Stomach smooth muscle (tissue), 2 donors: ENCODE measurements around the gene PAH.

ENCODE experiments used
- H3K27ac ChIP-seq: one replicate; pipeline ENCODE4 v1.7.0; 2013; ENCODE audit warnings: mild to moderate bottlenecking, low read length, inconsistent platforms
- H3K27me3 ChIP-seq, 2 donors: one replicate each; pipeline ENCODE4 v1.7.0; 2013; ENCODE audit warnings: low read length in 2 of 2; ENCODE audit not compliant: insufficient read depth in 2 of 2, control insufficient read depth in 1 of 2
- H3K36me3 ChIP-seq, 2 donors: one replicate each; pipeline ENCODE4 v1.7.0; 2013; ENCODE audit warnings: low read length in 2 of 2; ENCODE audit not compliant: control insufficient read depth in 2 of 2, insufficient read depth in 2 of 2
- H3K4me1 ChIP-seq: one replicate; pipeline ENCODE4 v1.7.0; 2013; ENCODE audit warnings: low read length; ENCODE audit not compliant: control insufficient read depth, insufficient read depth
- H3K4me3 ChIP-seq, 2 donors: one replicate each; pipeline ENCODE4 v1.7.0; 2013; ENCODE audit warnings: low read length in 2 of 2
- H3K9ac ChIP-seq, 2 donors: one replicate each; pipeline ENCODE4 v1.7.0; 2013; ENCODE audit warnings: low read length in 2 of 2, mild to moderate bottlenecking in 1 of 2
- H3K9me3 ChIP-seq, 2 donors: one replicate each; pipeline ENCODE4 v1.7.0; 2013; ENCODE audit warnings: low read length in 2 of 2; ENCODE audit not compliant: control insufficient read depth in 2 of 2
- donor health status: healthy.
- donor health status: Pancreatic carcinoma.

The PAH gene

GRCh38 chr12:102900389-102900788 is 16.7 kb downstream of the PAH start:
- H3K4me3 ChIP-seq = no peak overlapping the region
- H3K4me1 ChIP-seq = no peaks in the 10 kb centered on the region
- no peak overlapping the region for H3K27ac ChIP-seq
- H3K9me3 ChIP-seq = no peaks in the 10 kb centered on the region
- H3K36me3 ChIP-seq = no peaks in the 10 kb centered on the region
- H3K9ac ChIP-seq = no peak overlapping the region
- H3K27me3 ChIP-seq = peaks cover 0 to 5% of the 10 kb centered on the region in 2 donors

DNA sequence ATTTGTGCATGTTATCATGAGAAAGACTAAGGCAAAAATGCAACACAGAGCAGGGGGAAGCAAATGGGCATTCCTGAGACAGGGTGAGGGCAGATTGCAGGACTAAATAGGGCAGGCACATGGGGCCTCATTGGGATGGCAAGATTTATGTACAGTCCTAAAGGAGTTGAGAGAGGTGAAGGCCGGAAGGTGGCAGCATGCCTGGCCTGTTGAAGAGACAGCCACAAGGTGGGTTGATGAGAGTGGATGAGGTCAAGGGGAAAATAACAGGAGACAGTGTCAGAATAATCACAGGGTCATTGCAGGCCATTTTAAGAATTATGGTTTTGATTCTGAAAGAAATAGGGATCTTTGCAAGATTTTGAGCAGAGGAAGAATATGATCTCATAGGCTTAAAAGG is 21.0 kb downstream of the PAH start:
- Histone ChIP-seq H3K4me3 (no peak overlapping the region), H3K4me1 (no peaks in the 10 kb centered on the region), H3K27me3 (no peaks in the 10 kb centered on the region), H3K9me3 (no peaks in the 10 kb centered on the region), H3K9ac (no peak overlapping the region), H3K36me3 (no peaks in the 10 kb centered on the region), H3K27ac (no peak overlapping the region)

GRCh38 chr12:102891756-102892155 is 25.3 kb downstream of the PAH start:
- no peaks in the 10 kb centered on the region for H3K4me1 ChIP-seq
- peaks cover 0 to 3% of the 10 kb centered on the region in 2 donors for H3K27me3 ChIP-seq
- no peaks in the 10 kb centered on the region for H3K36me3 ChIP-seq
- H3K9ac ChIP-seq = no peak overlapping the region
- no peaks in the 10 kb centered on the region for H3K9me3 ChIP-seq
- no peak overlapping the region for H3K4me3 ChIP-seq
- no peak overlapping the region for H3K27ac ChIP-seq

- no peak overlapping the region for H3K4me3 ChIP-seq
- no peak overlapping the region for H3K9ac ChIP-seq
- peaks cover 0 to 13% of the 10 kb centered on the region in 2 donors for H3K27me3 ChIP-seq
- H3K4me1 ChIP-seq = no peaks in the 10 kb centered on the region
- no peaks in the 10 kb centered on the region for H3K9me3 ChIP-seq
- H3K36me3 ChIP-seq = no peaks in the 10 kb centered on the region
- H3K27ac ChIP-seq = no peak overlapping the region
Observed at GRCh38 chr12:102888511-102888910, 28.5 kb downstream of the PAH start.

GRCh38 chr12:102885043-102885932 is 31.8 kb downstream of the PAH start:
- Histone ChIP-seq H3K36me3 (no peaks in the 10 kb centered on the region), H3K9ac (no peak overlapping the region), H3K4me1 (no peaks in the 10 kb centered on the region), H3K27me3 (peaks cover 0 to 13% of the 10 kb centered on the region in 2 donors), H3K9me3 (no peaks in the 10 kb centered on the region), H3K4me3 (no peak overlapping the region), H3K27ac (no peak overlapping the region)

DNA sequence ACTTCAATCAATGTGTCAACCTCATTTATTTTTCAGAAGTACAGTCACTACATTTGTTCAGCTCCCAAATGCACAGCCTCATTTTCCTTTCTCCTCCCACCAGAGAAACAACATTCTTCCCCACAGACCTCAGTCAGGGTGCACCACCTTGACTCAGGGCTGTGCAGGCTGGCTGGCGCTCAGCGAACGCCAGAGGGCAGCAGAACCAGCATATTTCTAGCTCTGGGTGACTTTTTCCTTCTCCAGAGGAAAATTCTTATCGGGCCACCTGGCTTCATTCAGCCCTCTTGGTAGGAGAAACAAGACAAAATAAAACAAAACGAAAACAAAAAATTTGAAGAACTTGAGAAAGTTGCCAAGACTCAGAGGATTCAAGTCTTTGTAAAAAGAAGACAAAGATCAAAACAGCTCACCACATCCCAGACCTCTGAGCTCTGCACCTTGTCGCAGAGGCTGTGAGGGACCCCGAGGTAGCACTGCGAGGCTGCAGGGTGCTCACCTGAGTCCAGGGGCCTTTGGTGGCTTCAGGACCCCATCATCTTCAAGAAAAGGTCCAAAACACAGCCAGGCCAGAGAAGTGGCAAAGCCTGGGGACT is 33.7 kb downstream of the PAH start:
- H3K36me3 ChIP-seq = no peaks in the 10 kb centered on the region
- H3K4me3 ChIP-seq = no peak overlapping the region
- peaks cover 0 to 15% of the 10 kb centered on the region in 2 donors for H3K27me3 ChIP-seq
- H3K9ac ChIP-seq = no peak overlapping the region
- no peaks in the 10 kb centered on the region for H3K9me3 ChIP-seq
- peaks cover 3% of the 10 kb centered on the region for H3K4me1 ChIP-seq
- no peak overlapping the region for H3K27ac ChIP-seq

GRCh38 chr12:102880783-102881182 is 36.3 kb downstream of the PAH start:
- H3K27ac ChIP-seq = no peak overlapping the region
- H3K4me1 ChIP-seq = peaks cover 3% of the 10 kb centered on the region
- no peaks in the 10 kb centered on the region for H3K9me3 ChIP-seq
- no peak overlapping the region for H3K9ac ChIP-seq
- peaks cover 0 to 15% of the 10 kb centered on the region in 2 donors for H3K27me3 ChIP-seq
- no peaks in the 10 kb centered on the region for H3K36me3 ChIP-seq
- H3K4me3 ChIP-seq = no peak overlapping the region

- no peaks in the 10 kb centered on the region for H3K9me3 ChIP-seq
- H3K4me3 ChIP-seq = peak overlapping the region in 1 of 2 donors; percentile 29
- H3K4me1 ChIP-seq = peaks cover 3% of the 10 kb centered on the region
- no peak overlapping the region for H3K9ac ChIP-seq
- H3K36me3 ChIP-seq = no peaks in the 10 kb centered on the region
- H3K27ac ChIP-seq = no peak overlapping the region
- peaks cover 0 to 10% of the 10 kb centered on the region in 2 donors for H3K27me3 ChIP-seq
Observed at GRCh38 chr12:102879144-102879763, 37.8 kb downstream of the PAH start.

DNA sequence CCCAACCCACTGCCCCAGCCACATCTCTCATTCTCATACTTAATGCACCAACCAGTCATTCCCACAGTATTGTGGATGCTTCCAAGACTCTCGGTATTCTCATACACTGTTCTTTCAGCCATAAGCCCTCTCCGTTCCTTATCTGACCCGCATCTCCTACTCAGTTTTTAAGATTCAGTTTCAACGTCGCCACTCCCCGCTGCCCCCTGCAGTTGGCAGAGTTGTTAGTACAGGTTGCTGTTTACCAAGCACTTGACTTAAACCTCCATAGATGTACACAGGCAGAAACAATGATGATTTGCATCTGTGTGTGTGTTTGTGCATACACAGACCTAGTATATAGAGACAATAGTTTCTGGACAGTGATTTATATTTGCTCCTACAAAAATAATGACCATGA is 40.2 kb downstream of the PAH start:
- H3K4me1 ChIP-seq = peaks cover 3% of the 10 kb centered on the region
- H3K9me3 ChIP-seq = no peaks in the 10 kb centered on the region
- H3K9ac ChIP-seq = no peak overlapping the region
- H3K36me3 ChIP-seq = no peaks in the 10 kb centered on the region
- H3K27ac ChIP-seq = no peak overlapping the region
- no peak overlapping the region for H3K4me3 ChIP-seq
- H3K27me3 ChIP-seq = peaks cover 0 to 6% of the 10 kb centered on the region in 2 donors

- no peak overlapping the region for H3K4me3 ChIP-seq
- no peaks in the 10 kb centered on the region for H3K36me3 ChIP-seq
- peaks cover 3% of the 10 kb centered on the region for H3K4me1 ChIP-seq
- H3K9me3 ChIP-seq = no peaks in the 10 kb centered on the region
- H3K27me3 ChIP-seq = peaks cover 0 to 3% of the 10 kb centered on the region in 2 donors
- no peak overlapping the region for H3K9ac ChIP-seq
- H3K27ac ChIP-seq = no peak overlapping the region
Observed at GRCh38 chr12:102874819-102875218, 42.2 kb downstream of the PAH start.
